ENCODE data around the gene P2RY13. TPM values are rescaled to one million over a fixed set of nuclear protein-coding genes. Genes with fewer than 3 reads are reported as not detected.
A peak's percentile ranks its signal among the peaks of the same experiment; 100 is the strongest.

Gene P2RY13
- total and polyA plus RNA-seq, 2 donors (not counting 1 experiment from before 2014, with no cell fraction given) = 0.92 to 1.0 TPM

GRCh38 chr3:151356794-151357462, 27.6 kb upstream of the P2RY13 start:
- Mint-ChIP-seq H3K9me3 (ENCODE audit: insufficient read depth) (no peaks in the 10 kb centered on the region), H3K4me3 (no peak overlapping the region), H3K27ac (peak overlapping the region; percentile 65), H3K4me1 (peaks cover 27% of the 10 kb centered on the region), H3K27me3 (no peaks in the 10 kb centered on the region)
- peak overlapping the region in 1 of 2 donors; percentile 2 for H3K27ac ChIP-seq (ENCODE audit: low read length in 2 of 2)
- ChIA-PET POLR2A (no interaction called here), CTCF (interaction anchor here (1.3 kb wide), 1 partner anchor 30 kb away, joined by 3 read pairs; no protein-coding TSS in a partner anchor)
- no peak for TF ChIP-seq EZH2 (IDR thresholded peaks at IDR 0.05; ENCODE audit: borderline replicate concordance, insufficient read depth, low read depth, low read length, poor library complexity, severe bottlenecking)
- TF ChIP-seq, protein P1, sequence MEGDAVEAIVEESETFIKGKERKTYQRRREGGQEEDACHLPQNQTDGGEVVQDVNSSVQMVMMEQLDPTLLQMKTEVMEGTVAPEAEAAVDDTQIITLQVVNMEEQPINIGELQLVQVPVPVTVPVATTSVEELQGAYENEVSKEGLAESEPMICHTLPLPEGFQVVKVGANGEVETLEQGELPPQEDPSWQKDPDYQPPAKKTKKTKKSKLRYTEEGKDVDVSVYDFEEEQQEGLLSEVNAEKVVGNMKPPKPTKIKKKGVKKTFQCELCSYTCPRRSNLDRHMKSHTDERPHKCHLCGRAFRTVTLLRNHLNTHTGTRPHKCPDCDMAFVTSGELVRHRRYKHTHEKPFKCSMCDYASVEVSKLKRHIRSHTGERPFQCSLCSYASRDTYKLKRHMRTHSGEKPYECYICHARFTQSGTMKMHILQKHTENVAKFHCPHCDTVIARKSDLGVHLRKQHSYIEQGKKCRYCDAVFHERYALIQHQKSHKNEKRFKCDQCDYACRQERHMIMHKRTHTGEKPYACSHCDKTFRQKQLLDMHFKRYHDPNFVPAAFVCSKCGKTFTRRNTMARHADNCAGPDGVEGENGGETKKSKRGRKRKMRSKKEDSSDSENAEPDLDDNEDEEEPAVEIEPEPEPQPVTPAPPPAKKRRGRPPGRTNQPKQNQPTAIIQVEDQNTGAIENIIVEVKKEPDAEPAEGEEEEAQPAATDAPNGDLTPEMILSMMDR (IDR thresholded peaks at IDR 0.05) = no peak
- WGBS (ENCODE audit: insufficient coverage) = no CpG with 5 or more reads among the region's 2 CpGs
- H3K36me3 ChIP-seq (replicated peaks in 1 of 2; ENCODE audit: control extremely low read depth in 1 of 2, control insufficient read depth in 1 of 2, extremely low read depth in 1 of 2, insufficient read depth in 2 of 2, low read length in 1 of 2) = no peaks in the 10 kb centered on the region
- intact Hi-C loops (cut with micrococcal nuclease) = no loop called here
- H2AFZ ChIP-seq (ENCODE audit: insufficient read depth, low read depth, low read length, poor library complexity, severe bottlenecking) = no peak overlapping the region
- DNase-seq (peak; percentile 18), ATAC-seq (ENCODE audit: low read depth) (no peak)
- no peak overlapping the region for H3K9ac ChIP-seq (ENCODE audit: low read length)
- H3K27me3 ChIP-seq (replicated peaks in 1 of 4; ENCODE audit: control extremely low read depth in 1 of 4, control insufficient read depth in 3 of 4, insufficient read depth in 4 of 4, low read length in 3 of 4) = no peaks in the 10 kb centered on the region
- H3K4me3 ChIP-seq (ENCODE audit: control extremely low read depth in 1 of 5, extremely low read depth in 1 of 5, insufficient read depth in 1 of 5, low read depth in 2 of 5, low read length in 4 of 5) = no peak overlapping the region
- H3K4me1 ChIP-seq (ENCODE audit: control insufficient read depth in 2 of 2, insufficient read depth in 2 of 2, low read length in 2 of 2) = peaks cover 5 to 22% of the 10 kb centered on the region in 2 donors
- no peaks in the 10 kb centered on the region for H3K9me3 ChIP-seq (ENCODE audit: control extremely low read depth in 1 of 3, control insufficient read depth in 2 of 3, insufficient read depth in 1 of 3, low read length in 2 of 3)
- H4K20me1 ChIP-seq (ENCODE audit: control insufficient read depth, insufficient read depth, low read length, poor library complexity, severe bottlenecking) = no peaks in the 10 kb centered on the region
- H3K79me2 ChIP-seq (ENCODE audit: control insufficient read depth, insufficient read depth, low read length) = no peaks in the 10 kb centered on the region
- H3K4me2 ChIP-seq (replicated peaks; ENCODE audit: low read depth, low read length, poor library complexity, severe bottlenecking) = peak overlapping the region; percentile 42

DNA sequence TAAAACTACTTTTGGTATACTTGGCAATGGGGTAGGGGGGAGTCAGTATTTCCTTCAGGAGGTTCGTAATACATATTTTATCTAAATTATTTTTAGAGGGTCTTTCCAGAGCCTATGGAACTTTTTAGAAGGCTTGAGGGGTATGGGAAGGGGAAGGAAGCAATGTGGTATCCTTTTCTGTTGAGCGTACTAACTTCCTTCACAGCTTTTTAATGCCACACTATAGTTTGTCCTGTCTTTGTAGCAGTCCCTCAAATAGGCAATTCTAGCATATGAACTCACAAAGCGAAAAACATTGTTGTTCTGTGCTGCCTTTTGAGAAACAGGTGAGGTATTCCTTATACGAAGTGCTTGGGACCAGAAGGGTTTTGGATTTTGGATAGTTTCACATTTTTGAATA, 22.3 kb upstream of the P2RY13 start:
- peaks cover 15 to 19% of the 10 kb centered on the region in 2 donors for H3K4me1 ChIP-seq (ENCODE audit: control insufficient read depth in 2 of 2, insufficient read depth in 2 of 2, low read length in 2 of 2)
- no peaks in the 10 kb centered on the region for H3K27me3 Mint-ChIP-seq
- no peak for TF ChIP-seq EZH2 (IDR thresholded peaks at IDR 0.05; ENCODE audit: borderline replicate concordance, insufficient read depth, low read depth, low read length, poor library complexity, severe bottlenecking)
- TF ChIP-seq, protein P1 (IDR thresholded peaks at IDR 0.05) = no peak
- H3K27ac ChIP-seq (ENCODE audit: low read length in 2 of 2) = no peak overlapping the region
- H3K4me2 ChIP-seq (replicated peaks; ENCODE audit: low read depth, low read length, poor library complexity, severe bottlenecking) = peak overlapping the region; percentile 51
- ATAC-seq (ENCODE audit: low read depth) (no peak), DNase-seq (no peak)
- H3K9me3 Mint-ChIP-seq (ENCODE audit: insufficient read depth) = no peaks in the 10 kb centered on the region
- ChIA-PET CTCF (no interaction called here), POLR2A (no interaction called here)
- H3K9ac ChIP-seq (ENCODE audit: low read length) = no peak overlapping the region
- no CpG with 5 or more reads among the region's 4 CpGs for WGBS (ENCODE audit: insufficient coverage)
- H3K36me3 ChIP-seq (replicated peaks in 1 of 2; ENCODE audit: control extremely low read depth in 1 of 2, control insufficient read depth in 1 of 2, extremely low read depth in 1 of 2, insufficient read depth in 2 of 2, low read length in 1 of 2) = no peaks in the 10 kb centered on the region
- no peaks in the 10 kb centered on the region for H3K9me3 ChIP-seq (ENCODE audit: control extremely low read depth in 1 of 3, control insufficient read depth in 2 of 3, insufficient read depth in 1 of 3, low read length in 2 of 3)
- no peaks in the 10 kb centered on the region for H3K27me3 ChIP-seq (replicated peaks in 1 of 4; ENCODE audit: control extremely low read depth in 1 of 4, control insufficient read depth in 3 of 4, insufficient read depth in 4 of 4, low read length in 3 of 4)
- H3K4me1 Mint-ChIP-seq = peaks cover 33% of the 10 kb centered on the region
- H3K4me3 Mint-ChIP-seq = peak overlapping the region; percentile 59
- no peaks in the 10 kb centered on the region for H4K20me1 ChIP-seq (ENCODE audit: control insufficient read depth, insufficient read depth, low read length, poor library complexity, severe bottlenecking)
- no peak overlapping the region for H2AFZ ChIP-seq (ENCODE audit: insufficient read depth, low read depth, low read length, poor library complexity, severe bottlenecking)
- H3K27ac Mint-ChIP-seq = peak overlapping the region; percentile 78
- H3K79me2 ChIP-seq (ENCODE audit: control insufficient read depth, insufficient read depth, low read length) = no peaks in the 10 kb centered on the region
- intact Hi-C loops (cut with micrococcal nuclease) = loop anchor here (2.0 to 5.0 kb wide), 2 partner anchors 23 to 36 kb away; partner anchors contain the start of gene P2RY13
- peak overlapping the region in 1 of 5 experiments; percentile 34 for H3K4me3 ChIP-seq (ENCODE audit: control extremely low read depth in 1 of 5, extremely low read depth in 1 of 5, insufficient read depth in 1 of 5, low read depth in 2 of 5, low read length in 4 of 5)

All from B cell (primary cell).